HG03469 (cell line): ENCODE measurements around the gene GDNF.

Experiments used
- ATAC-seq: cut with Tn5 transposase; IDR thresholded peaks from one replicate; pipeline ENCODE4 v1.9.1; 2021; ENCODE audit warnings: mild to moderate bottlenecking, moderate library complexity, moderate number of reproducible peaks; ENCODE audit not compliant: unreplicated experiment

Gene GDNF

GRCh38 chr5:37849641-37850040 is 9.8 kb upstream of the GDNF start:
- ATAC-seq: no peak

GRCh38 chr5:37847978-37848425 is 8.2 kb upstream of the GDNF start:
- peak; percentile 72 for ATAC-seq

- no peak for ATAC-seq
These were observed 7.0 kb upstream of the GDNF start for GRCh38 chr5:37846786-37847310.

GRCh38 chr5:37844009-37844408 is 4.2 kb upstream of the GDNF start:
- ATAC-seq: no peak

GRCh38 chr5:37842048-37842447 is 2.2 kb upstream of the GDNF start:
- no peak for ATAC-seq

GRCh38 chr5:37841203-37841602 is 1.4 kb upstream of the GDNF start:
- no peak for ATAC-seq

GRCh38 chr5:37840053-37841034 is 503 bp upstream of the GDNF start:
- ATAC-seq: no peak

- no peak for ATAC-seq
These were observed 904 bp downstream of the GDNF start for GRCh38 chr5:37838933-37839341.

- no peak for ATAC-seq
These were observed 1.5 kb downstream of the GDNF start for GRCh38 chr5:37838152-37838932.

- peak; percentile 63 for ATAC-seq
These were observed 2.3 kb downstream of the GDNF start for GRCh38 chr5:37837414-37838032.

- ATAC-seq: peak; percentile 16
These were observed 3.0 kb downstream of the GDNF start for GRCh38 chr5:37836592-37837413.

- no peak for ATAC-seq
These were observed 3.6 kb downstream of the GDNF start for GRCh38 chr5:37836235-37836591.

- ATAC-seq: no peak
These were observed 4.4 kb downstream of the GDNF start for GRCh38 chr5:37835380-37835973.

GRCh38 chr5:37834542-37835379 is 5.1 kb downstream of the GDNF start:
- no peak for ATAC-seq

- no peak for ATAC-seq
These were observed 5.9 kb downstream of the GDNF start for GRCh38 chr5:37833990-37834389.

GRCh38 chr5:37831821-37832534 is 7.9 kb downstream of the GDNF start:
- no peak for ATAC-seq

GRCh38 chr5:37830348-37830747 is 9.5 kb downstream of the GDNF start:
- ATAC-seq: no peak

- ATAC-seq: no peak
These were observed 14.4 kb downstream of the GDNF start for GRCh38 chr5:37825334-37825915.
